UCSD-AML1 (cell line): ENCODE measurements around the gene FBLN2.

Experiments
- DNase-seq: peaks from one replicate; lab custom pipeline; 2025; ENCODE audit not compliant: unreplicated experiment; lab: John Stamatoyannopoulos, UW

The FBLN2 gene

DNA sequence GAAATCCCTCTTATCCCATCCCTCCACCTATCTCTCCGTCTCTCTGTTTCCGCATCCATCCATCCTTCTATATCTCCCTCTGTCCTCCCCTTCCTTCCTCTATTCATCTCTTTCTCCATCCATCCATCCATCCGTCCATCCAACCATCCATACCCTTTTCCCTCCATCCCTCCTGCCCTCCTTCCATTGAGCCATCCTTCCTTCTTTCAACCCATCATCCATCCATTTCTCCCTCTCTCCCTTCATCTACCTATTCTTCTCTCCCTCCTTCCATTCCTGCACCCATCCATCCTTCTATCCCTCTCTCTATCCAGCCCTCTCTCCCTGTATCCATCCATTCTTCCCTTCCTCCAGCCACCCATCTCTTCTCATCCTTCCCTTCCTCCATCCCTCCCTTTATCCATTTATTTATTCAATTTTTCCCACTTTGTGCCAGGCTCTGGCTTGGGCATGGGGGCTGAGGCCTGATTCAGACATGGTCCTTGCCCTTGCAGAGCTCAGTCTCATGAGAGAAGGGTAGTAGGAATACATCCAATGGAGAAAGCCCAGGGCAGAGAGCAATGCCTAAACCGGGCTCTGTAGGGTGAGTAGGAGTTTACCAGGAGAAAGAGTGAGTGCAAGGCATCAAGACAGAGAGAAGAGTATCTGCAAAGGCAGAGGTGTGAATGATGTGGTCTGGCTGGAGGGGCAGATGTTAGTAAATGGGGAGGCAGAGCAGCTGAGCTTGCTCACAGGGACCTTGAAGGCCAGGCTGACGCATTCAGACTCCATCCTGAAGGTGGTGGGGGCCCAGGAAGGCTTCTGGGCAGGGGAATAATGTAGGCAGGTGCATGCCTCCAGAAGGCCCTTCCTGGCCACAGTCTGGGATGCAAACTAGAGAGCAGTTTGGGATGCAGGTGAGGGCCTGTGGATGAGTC, 19.5 kb upstream of the FBLN2 start:
- DNase-seq = no peak

DNA sequence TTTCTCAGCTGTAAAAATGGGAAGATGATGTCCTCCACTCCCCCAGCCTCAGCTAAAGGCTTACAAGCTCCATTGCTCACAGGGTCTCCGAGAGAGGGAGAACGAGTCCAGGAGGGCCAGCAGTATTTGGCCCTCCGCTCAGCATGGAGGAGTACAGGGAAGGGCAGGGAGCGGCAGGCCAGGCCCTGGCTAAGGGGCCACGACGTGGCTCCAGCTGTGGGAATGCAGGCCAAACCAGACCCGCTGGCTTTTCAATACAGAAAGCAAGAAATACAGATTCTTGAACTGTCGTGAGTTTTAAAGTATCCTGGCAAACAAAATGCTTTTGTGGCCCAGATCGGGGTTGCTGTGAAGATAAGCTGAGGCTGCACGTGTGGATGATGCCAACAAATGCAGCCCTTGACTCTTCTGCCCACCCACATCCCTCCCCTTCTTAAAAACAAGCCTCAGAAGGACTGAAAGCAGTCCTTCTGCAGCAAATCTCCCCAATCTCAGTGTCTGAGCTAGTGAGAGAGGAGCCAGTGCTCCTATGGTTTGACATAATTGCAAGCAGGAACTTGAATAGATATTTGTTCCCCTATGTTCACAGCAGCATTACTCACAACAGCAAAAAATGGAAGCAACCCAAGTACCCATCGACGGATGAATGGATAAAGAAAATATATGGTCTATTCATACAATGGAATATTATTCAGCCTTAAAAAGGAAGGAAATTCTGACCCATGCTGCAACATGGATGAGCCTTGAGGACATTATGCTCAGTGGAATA, 18.5 kb upstream of the FBLN2 start:
- DNase-seq = no peak

DNA sequence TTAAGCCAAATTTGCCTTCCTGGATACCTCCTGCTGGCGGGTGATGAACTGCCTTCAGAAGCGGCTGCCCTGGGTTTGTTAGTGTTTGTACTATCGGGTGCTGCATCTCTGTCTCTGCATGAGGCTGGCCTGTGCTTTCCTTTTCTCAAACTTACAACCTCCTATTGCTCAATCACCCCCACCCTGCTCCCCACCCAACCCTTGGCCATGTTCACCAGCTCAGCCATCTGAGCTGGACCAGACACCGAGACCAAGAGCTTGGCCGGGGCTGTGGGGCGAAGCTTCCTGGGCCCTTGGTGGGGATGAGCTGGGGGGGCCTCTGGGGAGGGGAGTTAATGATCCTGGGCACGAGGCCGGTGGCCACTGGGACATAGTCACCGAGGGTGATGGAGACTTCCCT, 16.8 kb upstream of the FBLN2 start:
- no peak for DNase-seq

DNA sequence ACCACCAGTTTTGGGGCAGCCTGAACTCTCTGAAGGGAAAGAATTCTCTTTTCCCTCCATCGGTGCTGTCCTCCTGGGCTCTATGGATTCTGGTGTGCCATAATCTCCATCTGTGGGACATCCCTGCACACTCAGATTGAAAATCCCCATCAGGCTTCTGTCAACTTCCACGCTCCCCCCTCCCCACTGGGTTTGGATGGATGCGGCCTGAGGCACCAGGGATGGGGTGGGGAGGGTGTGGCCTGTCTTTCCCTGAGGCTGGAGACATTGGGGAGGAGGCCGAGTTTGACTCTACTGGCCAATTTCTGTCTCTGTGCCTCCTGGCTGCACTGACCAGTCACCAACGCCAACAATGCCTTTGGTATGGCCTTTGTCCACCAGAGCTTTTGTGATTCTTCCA, 16.3 kb upstream of the FBLN2 start:
- no peak for DNase-seq

DNA sequence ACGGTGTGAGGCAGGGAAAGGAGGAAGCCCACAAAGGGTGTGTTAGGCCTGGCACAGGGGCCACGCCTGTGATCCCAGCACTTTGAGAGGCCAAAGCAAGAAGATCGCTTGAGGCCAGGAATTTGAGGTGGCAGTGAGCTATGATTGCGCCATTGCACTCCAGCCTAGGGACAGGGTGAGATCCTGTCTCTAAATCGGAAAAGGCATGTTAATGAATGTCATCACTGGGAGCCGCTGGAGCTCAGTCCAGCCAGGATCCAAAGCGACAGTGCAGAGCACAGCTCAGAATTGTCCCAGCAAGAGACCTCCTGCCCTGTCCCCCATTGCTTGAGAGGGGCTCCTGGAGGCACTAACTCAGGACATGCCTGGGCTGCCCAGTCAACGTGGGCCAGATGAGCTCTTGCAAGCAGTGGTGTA, 15.0 kb upstream of the FBLN2 start:
- DNase-seq = no peak

DNA sequence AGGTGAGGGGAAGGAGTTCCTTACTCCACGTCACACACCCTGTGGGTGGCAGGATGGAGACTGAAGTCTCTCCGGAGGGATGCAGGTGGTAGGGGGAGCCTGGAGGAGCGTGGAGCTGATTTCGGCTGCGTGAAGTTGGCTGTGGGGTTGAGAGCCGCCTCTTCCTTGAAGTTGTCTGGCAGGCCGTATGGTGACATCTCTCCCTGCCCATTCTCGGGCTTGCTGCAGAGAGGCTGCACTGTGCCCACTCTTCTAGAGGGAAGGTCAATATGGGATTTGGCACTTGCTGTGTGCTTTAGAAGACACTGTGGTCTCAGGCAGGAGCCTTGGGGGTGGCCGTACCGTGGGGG, 13.4 kb upstream of the FBLN2 start:
- DNase-seq = no peak

DNA sequence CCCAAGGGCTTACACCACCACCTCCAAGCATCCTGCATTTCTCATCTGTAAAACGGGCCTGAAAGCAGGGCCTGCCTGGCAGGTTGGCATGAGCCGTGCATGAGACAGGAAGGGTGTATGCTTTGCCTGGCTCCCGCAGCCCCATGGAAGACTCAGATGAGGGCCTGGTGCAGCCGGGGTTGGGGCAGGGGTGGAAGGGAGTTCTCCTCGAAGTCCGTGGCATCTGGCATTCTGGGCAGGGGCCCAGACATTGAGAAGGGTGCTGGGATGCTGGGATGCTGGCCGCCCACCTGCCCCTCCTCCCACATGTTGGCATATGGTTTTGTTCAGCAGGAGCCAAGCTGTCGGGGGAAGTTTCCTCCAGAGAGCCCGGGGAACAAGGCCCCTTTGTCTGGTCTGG, 13.0 kb upstream of the FBLN2 start:
- no peak for DNase-seq

DNA sequence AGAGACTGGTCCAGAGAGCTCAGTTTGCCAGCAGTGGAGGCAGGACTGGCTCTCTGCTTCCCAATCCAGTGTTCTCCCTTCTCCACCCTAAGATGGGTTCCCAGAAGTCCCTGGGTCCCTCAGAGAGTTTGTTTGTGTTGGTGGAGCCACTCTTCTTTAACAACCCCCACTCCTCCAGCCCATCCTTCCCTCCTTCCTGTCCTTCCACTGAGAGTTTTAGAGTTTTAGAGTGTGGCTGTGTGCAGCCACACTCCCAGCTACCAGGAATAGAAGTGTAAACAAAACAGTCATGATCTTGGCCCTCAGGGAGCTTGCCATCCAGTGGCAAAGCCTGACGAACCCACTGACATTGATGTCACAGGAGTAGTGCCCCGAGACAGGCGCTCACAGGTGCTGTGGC, 12.5 kb upstream of the FBLN2 start:
- no peak for DNase-seq

DNA sequence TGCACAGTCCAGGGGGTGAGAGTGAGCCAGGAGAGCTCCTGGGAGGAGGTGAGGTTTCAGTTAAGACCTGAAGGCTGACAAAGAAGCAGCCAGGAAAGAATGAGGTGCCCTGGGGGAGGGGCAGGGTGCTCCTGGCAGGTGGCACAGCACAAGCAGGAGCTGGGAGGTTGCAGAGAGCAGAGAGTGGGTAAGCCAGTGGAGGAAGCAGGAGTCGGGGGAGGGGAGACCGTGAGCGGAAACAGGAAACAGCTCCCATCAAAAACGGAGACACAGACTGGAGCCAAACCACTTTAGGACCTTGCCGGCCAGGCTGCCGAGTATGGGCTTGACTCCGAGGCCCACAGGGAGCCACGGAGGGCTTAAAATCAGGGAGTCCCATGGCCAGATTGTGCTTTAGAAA, 12.1 kb upstream of the FBLN2 start:
- peak; percentile 77 for DNase-seq

DNA sequence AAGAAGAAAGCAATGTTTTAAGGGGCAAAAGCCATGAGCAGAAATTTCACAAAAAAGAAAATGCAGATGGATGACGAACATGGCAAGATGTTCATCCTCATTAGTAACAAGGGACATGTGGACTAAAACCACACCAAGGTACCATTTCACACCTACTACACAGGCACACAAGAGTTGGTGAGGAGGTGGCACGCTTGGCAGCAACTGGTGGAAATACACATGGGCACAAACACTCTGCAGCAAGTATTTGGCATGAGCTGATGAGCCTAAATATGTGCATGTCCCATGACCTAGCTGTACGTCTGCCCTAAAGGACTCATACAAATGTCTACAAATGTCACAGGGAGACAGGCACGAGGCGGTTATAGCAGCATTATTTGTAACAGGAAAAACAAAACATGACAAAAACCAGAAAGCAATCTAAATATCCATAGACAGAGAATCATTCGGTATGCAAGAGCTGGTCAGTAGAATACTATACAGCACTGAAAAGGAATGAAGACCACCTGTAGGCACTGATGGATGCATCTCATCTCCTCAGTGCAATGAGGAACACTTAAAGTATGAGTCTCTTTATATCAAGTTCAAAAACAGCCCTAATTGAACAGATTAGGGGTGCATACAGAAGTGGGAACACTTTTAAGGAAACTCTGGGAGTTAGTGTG, 11.5 kb upstream of the FBLN2 start:
- DNase-seq = no peak

DNA sequence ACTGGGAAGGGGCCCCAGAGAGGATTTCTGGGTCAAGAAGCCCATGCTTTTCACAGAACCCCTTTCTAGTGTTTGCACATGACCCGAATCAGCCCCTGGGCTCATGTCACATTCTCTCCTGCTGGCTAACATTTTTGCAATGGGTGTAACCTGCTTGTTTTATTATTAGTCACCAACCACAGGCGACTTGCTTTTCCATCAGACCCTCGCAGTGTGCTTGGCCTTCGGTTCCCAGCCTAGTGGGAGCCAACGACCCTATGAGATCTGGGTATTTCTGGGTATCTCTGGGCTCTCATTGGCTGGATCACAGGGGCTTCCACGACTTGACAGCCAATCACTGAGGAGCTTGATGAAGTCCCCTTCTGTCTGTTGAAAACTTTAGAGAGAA, 11.0 kb upstream of the FBLN2 start:
- no peak for DNase-seq

DNA sequence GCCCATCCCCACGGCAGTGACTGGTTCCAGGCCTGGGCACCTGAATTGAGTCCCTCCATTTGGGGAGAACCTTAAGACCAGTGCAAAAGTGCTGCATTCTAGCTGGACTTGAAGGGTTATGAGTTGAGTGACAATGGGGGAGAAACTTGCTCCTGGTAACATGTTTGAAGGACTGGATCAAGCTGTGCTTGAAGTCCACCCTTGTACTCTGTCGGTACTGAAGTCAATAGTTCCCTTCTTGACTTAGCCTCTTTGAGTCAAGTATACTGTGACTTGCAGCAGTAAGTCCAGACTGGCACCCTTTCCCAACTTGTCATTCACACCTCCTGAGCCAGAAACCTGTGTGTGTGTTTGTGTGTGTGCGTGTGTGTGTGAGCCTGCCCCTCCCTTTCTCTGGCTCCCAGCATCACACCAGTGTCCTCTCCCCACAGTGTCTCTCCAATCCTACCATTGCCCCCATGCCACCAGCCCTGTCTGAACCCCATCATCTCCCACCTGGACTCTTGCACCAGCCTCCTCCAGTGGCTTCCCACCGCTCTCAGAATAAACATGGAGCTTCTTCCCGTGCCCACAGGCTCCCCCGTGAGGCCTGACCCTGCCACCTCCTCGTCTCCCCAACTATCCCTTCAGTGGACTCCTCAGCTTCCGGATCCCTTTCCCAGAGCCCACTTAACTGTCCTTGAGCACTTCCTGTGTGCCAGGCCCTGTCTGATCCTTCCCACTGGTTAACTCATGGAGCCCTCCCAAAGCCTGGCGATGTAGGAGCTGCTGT, 10.2 kb upstream of the FBLN2 start:
- DNase-seq = no peak

DNA sequence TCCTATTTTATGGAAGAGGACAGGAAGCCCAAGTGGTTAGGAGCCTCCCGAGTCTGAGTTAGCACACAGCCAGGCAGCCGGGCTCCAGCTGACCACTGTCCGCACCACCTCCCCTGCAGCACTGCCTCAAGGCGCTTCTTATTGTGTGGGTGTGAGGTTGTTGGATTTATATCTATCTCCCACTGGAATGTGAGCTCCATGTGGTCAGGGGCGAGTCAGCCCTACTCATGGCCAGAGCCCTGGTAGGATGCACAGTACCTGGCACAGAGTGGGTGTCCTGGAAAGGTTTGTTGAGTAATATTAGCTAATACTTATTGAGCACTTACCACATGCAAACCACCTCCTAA, 9.7 kb upstream of the FBLN2 start:
- no peak for DNase-seq

DNA sequence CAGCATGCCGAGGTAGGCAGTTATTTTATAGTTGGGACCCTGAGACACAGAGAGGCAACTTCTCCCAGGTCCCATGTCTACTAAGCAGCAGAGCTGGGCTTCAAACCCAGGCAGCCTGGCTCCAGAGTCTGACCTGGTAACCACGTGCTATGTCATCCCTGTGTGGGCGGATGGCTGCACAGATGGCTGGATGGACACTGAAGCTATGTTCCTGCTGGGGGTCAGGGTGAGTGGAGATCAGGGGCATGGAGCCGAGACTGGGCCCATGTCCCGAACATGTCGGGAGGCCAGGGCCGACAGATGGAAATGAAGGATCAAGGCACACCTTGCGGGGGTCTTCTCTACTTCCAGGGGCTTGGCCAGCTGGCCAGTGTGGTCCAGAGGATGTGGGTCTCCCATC, 9.3 kb upstream of the FBLN2 start:
- DNase-seq = no peak

DNA sequence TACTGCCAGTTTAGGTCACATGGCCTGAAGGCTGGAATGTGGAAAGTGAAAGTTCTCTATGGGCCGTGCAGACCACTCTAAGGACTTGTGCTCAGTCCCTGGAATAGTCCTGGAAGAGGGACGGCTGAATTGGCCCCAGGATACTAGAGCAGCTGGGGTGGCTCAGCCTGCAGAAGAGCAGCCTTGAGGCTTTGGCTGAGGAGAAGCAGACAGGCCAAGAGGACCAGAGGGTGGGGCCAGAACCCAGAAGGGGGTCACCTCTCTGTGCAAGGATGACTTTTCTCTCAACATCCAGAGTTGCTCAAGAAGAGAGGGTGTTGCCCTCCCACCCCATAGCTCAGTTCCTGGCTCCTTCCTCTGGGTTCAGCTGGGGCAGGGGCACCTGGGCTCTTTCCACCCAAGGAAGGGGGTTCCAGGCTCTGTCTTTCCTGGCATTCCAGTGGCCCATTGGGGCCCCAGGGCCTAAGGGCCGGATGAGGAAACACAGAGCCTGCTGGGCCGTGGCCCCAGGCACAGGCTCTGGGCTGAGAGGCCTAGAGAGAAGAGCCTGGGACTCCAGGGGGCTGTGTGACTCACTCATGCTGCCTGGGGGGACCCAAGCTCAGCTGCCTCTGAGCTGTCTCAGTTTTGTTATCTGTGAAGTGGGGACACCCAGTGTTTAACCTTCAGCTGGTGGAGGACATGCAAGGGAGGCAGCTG, 8.5 kb upstream of the FBLN2 start:
- no peak for DNase-seq

DNA sequence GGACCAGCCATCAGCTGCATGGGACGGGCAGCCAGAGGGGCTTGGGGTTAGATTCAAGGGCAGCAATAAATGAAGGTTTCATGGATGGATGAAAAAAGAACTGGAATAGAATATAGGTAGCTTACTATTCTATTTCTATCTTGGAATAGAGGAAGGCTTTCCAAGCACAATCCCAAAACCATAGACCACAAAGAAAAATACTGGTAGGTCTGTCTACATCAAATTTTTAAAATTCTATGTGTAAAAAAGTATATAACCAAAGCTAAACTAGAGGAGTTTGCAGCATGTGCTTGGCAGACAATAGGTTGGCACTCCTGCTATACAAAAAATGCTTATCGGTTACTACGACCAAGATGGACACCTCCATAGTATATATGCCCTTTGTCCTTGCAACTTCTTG, 7.2 kb upstream of the FBLN2 start:
- DNase-seq = no peak

DNA sequence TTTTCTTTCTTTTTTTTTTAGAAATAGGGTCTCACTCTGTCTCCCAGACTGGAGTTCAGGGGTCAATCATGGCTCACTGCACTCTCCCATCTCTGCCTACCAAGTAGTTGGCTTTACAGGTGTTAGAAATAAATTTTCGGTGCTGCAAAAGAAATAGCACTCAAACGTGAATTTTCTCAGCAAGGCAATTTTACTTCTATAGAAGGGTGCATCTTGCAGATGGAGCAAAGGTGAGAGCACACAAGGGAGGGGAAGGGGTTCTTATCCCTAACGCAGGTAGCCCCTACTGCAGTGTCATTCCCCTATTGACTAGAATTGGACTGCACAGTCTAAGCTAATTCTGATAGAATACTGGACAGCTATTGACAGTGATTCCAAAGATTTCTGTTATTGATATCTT, 6.8 kb upstream of the FBLN2 start:
- DNase-seq = no peak

DNA sequence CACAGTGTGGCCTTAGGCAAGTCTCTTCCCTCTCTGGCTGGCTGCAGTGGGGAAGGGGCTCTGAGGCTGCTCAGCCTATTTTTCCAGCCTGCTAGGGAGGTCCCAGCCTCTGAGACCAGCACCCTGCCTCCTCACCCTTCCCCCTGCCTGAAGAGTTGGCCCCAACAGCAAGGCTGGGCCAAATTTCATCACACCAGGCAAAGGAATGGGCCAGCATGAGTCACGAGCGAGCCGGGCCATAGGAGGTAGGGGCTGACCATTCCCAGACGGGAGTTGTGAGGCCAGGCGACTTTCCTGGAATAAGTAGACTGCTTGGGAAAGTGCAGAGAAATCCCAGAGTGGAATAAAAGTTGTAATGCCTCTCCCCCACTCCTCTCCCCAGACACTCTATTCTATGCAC, 5.7 kb upstream of the FBLN2 start:
- no peak for DNase-seq

DNA sequence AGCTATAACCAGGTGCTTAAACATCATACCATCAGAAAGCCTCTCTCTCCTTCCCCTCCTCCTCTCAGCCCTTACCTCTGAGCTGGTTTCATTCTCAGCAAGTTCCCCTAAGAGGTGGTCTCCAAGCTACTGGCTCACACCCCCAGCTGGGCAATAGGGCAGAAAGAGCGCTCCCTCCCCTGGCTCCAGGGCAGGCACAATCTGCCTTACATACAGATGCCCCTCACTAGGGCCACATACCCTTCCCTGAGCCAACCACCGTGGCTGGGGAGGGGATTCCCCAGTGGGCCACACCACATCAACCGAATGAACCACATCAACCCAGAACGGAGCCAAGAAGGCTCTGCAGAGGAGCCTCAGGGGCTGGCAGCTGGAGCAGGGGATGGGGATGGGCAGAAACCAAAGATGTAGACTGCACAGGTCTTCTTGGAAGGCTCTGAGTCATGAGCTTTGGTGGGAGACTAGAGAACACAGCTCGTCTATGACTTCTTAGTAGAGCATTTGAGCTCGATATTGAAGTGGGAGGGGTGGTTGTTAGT, 4.6 kb upstream of the FBLN2 start:
- no peak for DNase-seq

DNA sequence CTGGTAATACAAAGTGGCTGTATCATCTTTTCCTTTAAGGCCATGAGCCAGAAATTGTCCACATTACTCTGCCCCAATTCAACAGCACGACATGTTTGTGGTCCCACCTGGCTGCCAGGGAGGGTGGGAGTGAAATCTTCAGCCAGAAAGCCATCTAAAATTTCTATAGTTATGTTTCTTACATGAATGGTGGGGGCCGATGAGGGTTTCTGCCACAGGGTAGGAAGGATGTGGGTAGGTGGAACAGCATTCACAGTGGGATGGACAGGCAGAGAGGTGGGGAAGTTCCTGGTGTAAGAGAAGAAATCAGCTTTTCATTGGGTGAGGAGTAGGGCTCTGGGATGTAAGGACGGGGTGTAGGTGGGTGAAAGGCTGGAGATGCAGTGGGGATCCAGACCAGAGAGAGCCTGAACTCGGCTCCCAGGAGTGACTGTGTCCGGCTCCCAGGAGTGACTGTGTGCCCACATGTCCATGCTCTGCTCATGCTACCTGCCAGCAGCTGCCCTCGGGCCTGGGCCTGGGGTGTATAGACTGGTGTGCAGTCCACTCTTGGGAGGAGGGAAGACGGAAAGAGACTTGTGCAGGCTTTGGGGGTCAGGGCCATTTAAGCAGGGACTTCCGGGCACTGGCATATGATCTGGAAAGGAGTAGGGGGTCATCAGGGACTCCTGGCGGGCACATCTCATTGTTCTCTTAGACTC, 3.8 kb upstream of the FBLN2 start:
- no peak for DNase-seq
